ENCODE results near the gene RASGRF1.

DNA sequence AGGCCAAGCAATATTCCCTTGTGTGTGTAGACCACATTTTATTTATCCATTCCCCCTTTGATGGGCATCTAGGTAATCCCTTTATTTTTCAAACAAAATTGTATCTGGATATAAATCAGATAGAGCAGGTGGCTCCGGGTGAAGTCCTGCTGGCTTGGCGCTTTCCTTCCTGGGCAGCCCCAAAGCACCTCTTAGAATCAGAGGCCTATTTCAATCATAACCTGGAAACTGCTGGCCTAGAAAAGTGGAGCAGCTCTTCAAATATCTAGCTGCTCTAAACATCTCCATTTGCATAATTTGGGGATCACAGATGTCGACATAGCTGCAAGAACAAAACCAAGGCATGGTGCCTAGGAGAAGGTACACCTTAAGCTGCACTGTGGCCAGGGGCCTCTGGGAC lies 40.2 kb downstream of the RASGRF1 start:
- no peak for TF ChIP-seq OSR1 (CRISPR knock-in tag; IDR thresholded peaks at IDR 0.05)
- TF ChIP-seq ZNF70 (CRISPR knock-in tag; IDR thresholded peaks at IDR 0.05) = no peak
- no peak for TF ChIP-seq ARNTL (CRISPR knock-in tag; IDR thresholded peaks at IDR 0.05; ENCODE audit: borderline replicate concordance, low read depth)
- no peak for TF ChIP-seq ZFP30 (CRISPR knock-in tag; IDR thresholded peaks at IDR 0.05)
- TF ChIP-seq, protein P1, sequence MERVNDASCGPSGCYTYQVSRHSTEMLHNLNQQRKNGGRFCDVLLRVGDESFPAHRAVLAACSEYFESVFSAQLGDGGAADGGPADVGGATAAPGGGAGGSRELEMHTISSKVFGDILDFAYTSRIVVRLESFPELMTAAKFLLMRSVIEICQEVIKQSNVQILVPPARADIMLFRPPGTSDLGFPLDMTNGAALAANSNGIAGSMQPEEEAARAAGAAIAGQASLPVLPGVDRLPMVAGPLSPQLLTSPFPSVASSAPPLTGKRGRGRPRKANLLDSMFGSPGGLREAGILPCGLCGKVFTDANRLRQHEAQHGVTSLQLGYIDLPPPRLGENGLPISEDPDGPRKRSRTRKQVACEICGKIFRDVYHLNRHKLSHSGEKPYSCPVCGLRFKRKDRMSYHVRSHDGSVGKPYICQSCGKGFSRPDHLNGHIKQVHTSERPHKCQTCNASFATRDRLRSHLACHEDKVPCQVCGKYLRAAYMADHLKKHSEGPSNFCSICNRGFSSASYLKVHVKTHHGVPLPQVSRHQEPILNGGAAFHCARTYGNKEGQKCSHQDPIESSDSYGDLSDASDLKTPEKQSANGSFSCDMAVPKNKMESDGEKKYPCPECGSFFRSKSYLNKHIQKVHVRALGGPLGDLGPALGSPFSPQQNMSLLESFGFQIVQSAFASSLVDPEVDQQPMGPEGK (CRISPR knock-in tag; IDR thresholded peaks at IDR 0.05; ENCODE audit: borderline replicate concordance) = no peak
- no peak for TF ChIP-seq ZNF8 (CRISPR knock-in tag; IDR thresholded peaks at IDR 0.05)

All from SK-N-SH treated with all-trans-retinoic acid at 6 μM for 48 hours (cell line).